NCI-H774 (cell line): ENCODE results near the gene OMA1.

Experiments
- DNase-seq: peaks from one replicate; lab custom pipeline; 2025; lab: John Stamatoyannopoulos, UW

Gene OMA1

GRCh38 chr1:58431901-58432620 is 114.5 kb downstream of the OMA1 start:
- no peak for DNase-seq
